Esophagus muscularis mucosa (tissue), 4 donors: Measurements from ENCODE around the gene CNIH3.

Source experiments
- EP300 ChIP-seq: sonication (generic); formaldehyde crosslinking; IDR thresholded peaks from one replicate; pipeline ENCODE4 v1.6.1; 2017; ENCODE audit warnings: antibody characterized with exemption
- POLR2A ChIP-seq: fragments of 450-650 bp; IDR thresholded peaks from one replicate; pipeline ENCODE4 v1.6.1; 2017; ENCODE audit warnings: antibody characterized with exemption, moderate library complexity, mild to moderate bottlenecking, low read depth
- TF ChIP-seq, protein P1 (sequence below), 3 experiments: fragments of 200-600 bp in 2 of 3; fragments of 450-650 bp in 1 of 3; sonication (generic) in 2 of 3; IDR thresholded peaks; one replicate each; pipeline ENCODE4 v1.5.1; 2017 to 2019; ENCODE audit warnings: antibody characterized with exemption in 3 of 3, mild to moderate bottlenecking in 2 of 3, moderate library complexity in 1 of 3

- TF ChIP-seq, protein P1, sequence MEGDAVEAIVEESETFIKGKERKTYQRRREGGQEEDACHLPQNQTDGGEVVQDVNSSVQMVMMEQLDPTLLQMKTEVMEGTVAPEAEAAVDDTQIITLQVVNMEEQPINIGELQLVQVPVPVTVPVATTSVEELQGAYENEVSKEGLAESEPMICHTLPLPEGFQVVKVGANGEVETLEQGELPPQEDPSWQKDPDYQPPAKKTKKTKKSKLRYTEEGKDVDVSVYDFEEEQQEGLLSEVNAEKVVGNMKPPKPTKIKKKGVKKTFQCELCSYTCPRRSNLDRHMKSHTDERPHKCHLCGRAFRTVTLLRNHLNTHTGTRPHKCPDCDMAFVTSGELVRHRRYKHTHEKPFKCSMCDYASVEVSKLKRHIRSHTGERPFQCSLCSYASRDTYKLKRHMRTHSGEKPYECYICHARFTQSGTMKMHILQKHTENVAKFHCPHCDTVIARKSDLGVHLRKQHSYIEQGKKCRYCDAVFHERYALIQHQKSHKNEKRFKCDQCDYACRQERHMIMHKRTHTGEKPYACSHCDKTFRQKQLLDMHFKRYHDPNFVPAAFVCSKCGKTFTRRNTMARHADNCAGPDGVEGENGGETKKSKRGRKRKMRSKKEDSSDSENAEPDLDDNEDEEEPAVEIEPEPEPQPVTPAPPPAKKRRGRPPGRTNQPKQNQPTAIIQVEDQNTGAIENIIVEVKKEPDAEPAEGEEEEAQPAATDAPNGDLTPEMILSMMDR (IDR thresholded peaks at IDR 0.05), result no peak
- TF ChIP-seq EP300, result no peak
- TF ChIP-seq POLR2A, result no peak
These were observed 19.2 kb downstream of the CNIH3 start for GRCh38 chr1:224635356-224635755.
